ENCODE measurements around the gene NPVF. TPM values are rescaled to one million over a fixed set of nuclear protein-coding genes. Genes with fewer than 3 reads are reported as not detected.

NPVF gene
- total and polyA plus RNA-seq, 4 donors, result 0.17 TPM; not detected in 3

DNA sequence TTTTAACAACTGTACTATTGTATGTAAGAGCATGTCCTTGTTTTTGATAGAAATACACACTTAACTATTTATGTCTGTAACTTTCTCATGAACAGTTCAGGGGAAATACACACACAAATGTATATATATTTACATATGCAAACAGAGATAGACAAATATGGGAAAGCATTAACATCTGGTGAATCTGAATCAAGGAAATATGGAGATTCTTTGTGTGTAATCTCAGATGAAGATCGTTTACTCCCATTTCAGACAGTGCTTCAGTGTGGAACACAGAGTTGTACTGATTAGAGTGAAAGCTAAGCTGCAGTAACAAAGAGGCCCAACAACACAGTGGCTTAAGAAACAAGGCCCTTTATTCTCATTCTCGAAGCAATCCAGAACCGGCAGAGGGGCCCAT lies 26.3 kb upstream of the NPVF start:
- no peak for DNase-seq (ENCODE audit: low read depth in 4 of 6, low spot score in 6 of 6)
- Histone ChIP-seq H3K27ac (ENCODE audit: low read depth, low read length) (no peak overlapping the region), H3K4me3 (ENCODE audit: low read depth, low read length) (no peak overlapping the region), H3K27me3 (ENCODE audit: control insufficient read depth, insufficient read depth, low read length) (no peaks in the 10 kb centered on the region), H3K4me1 (ENCODE audit: control insufficient read depth, insufficient read depth, low read length) (peaks cover 7% of the 10 kb centered on the region), H3K9me3 (ENCODE audit: control insufficient read depth, insufficient read depth, low read length) (no peaks in the 10 kb centered on the region), H3K36me3 (ENCODE audit: control insufficient read depth, insufficient read depth, low read length) (no peaks in the 10 kb centered on the region)
- 100% methylated on average over 2 of the region's 3 CpGs for WGBS (ENCODE audit: insufficient coverage)

- WGBS (ENCODE audit: insufficient coverage), result 86% methylated on average over 1 of the region's 1 CpG
- H3K9me3 ChIP-seq (ENCODE audit: control insufficient read depth, insufficient read depth, low read length), result no peaks in the 10 kb centered on the region
- H3K27me3 ChIP-seq (ENCODE audit: control insufficient read depth, insufficient read depth, low read length), result no peaks in the 10 kb centered on the region
- no peak overlapping the region for H3K4me3 ChIP-seq (ENCODE audit: low read depth, low read length)
- DNase-seq (ENCODE audit: low read depth in 4 of 6, low spot score in 6 of 6), result no peak
- no peak overlapping the region for H3K27ac ChIP-seq (ENCODE audit: low read depth, low read length)
- no peaks in the 10 kb centered on the region for H3K36me3 ChIP-seq (ENCODE audit: control insufficient read depth, insufficient read depth, low read length)
- peaks cover 3% of the 10 kb centered on the region for H3K4me1 ChIP-seq (ENCODE audit: control insufficient read depth, insufficient read depth, low read length)
Observed at GRCh38 chr7:25253714-25254113, 25.4 kb upstream of the NPVF start.

- WGBS (ENCODE audit: insufficient coverage), result 94% methylated on average over 2 of the region's 3 CpGs
- Histone ChIP-seq H3K4me1 (ENCODE audit: control insufficient read depth, insufficient read depth, low read length) (no peaks in the 10 kb centered on the region), H3K36me3 (ENCODE audit: control insufficient read depth, insufficient read depth, low read length) (no peaks in the 10 kb centered on the region), H3K9me3 (ENCODE audit: control insufficient read depth, insufficient read depth, low read length) (no peaks in the 10 kb centered on the region), H3K27ac (ENCODE audit: low read depth, low read length) (no peak overlapping the region), H3K27me3 (ENCODE audit: control insufficient read depth, insufficient read depth, low read length) (no peaks in the 10 kb centered on the region), H3K4me3 (ENCODE audit: low read depth, low read length) (no peak overlapping the region)
- no peak for DNase-seq (ENCODE audit: low read depth in 4 of 6, low spot score in 6 of 6)
Observed at GRCh38 chr7:25250386-25250785, 22.1 kb upstream of the NPVF start.

- no peaks in the 10 kb centered on the region for H3K4me1 ChIP-seq (ENCODE audit: control insufficient read depth, insufficient read depth, low read length)
- no peaks in the 10 kb centered on the region for H3K9me3 ChIP-seq (ENCODE audit: control insufficient read depth, insufficient read depth, low read length)
- no peaks in the 10 kb centered on the region for H3K27me3 ChIP-seq (ENCODE audit: control insufficient read depth, insufficient read depth, low read length)
- H3K27ac ChIP-seq (ENCODE audit: low read depth, low read length), result no peak overlapping the region
- DNase-seq (ENCODE audit: low read depth in 4 of 6, low spot score in 6 of 6), result no peak
- WGBS (ENCODE audit: insufficient coverage), result 89% methylated on average over 2 of the region's 3 CpGs
- no peaks in the 10 kb centered on the region for H3K36me3 ChIP-seq (ENCODE audit: control insufficient read depth, insufficient read depth, low read length)
- no peak overlapping the region for H3K4me3 ChIP-seq (ENCODE audit: low read depth, low read length)
Observed at GRCh38 chr7:25249772-25250171, 21.5 kb upstream of the NPVF start.

DNA sequence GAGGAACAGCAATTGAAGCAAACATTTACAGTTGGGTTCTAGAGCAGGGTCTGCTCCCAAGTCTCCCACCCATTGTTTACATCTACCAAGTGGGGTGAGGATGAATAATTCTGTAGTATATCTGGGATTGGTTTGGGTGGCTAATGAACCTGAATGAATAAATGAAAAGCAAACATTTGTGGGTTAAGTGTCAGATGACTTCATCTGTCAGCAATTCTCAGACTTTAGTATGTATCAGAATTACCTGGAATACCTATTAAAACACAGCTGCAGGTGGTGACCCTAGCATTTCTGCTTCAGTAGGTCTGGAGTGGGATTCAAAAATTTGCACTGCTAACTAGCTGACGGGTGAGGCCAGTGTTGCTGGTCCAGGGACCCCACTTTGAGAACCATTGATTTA lies 18.0 kb upstream of the NPVF start:
- DNase-seq (ENCODE audit: low read depth in 4 of 6, low spot score in 6 of 6), result no peak
- 80% methylated on average over 1 of the region's 1 CpG for WGBS (ENCODE audit: insufficient coverage)
- no peak overlapping the region for H3K4me3 ChIP-seq (ENCODE audit: low read depth, low read length)

GRCh38 chr7:25244254-25245033 lies 16.2 kb upstream of the NPVF start:
- 43% methylated on average over 2 of the region's 3 CpGs for WGBS (ENCODE audit: insufficient coverage)
- Histone ChIP-seq H3K4me1 (ENCODE audit: control insufficient read depth, insufficient read depth, low read length) (no peaks in the 10 kb centered on the region), H3K4me3 (ENCODE audit: low read depth, low read length) (no peak overlapping the region), H3K36me3 (ENCODE audit: control insufficient read depth, insufficient read depth, low read length) (no peaks in the 10 kb centered on the region), H3K27ac (ENCODE audit: low read depth, low read length) (peak overlapping the region; percentile 54), H3K9me3 (ENCODE audit: control insufficient read depth, insufficient read depth, low read length) (no peaks in the 10 kb centered on the region), H3K27me3 (ENCODE audit: control insufficient read depth, insufficient read depth, low read length) (no peaks in the 10 kb centered on the region)
- peak in 1 of 6 donors; percentile 45 for DNase-seq (ENCODE audit: low read depth in 4 of 6, low spot score in 6 of 6)

More for the DNA sequence above, 18.0 kb upstream of the NPVF start:
- Histone ChIP-seq H3K36me3 (ENCODE audit: control insufficient read depth, insufficient read depth, low read length) (no peaks in the 10 kb centered on the region), H3K27me3 (ENCODE audit: control insufficient read depth, insufficient read depth, low read length) (no peaks in the 10 kb centered on the region), H3K9me3 (ENCODE audit: control insufficient read depth, insufficient read depth, low read length) (no peaks in the 10 kb centered on the region), H3K27ac (ENCODE audit: low read depth, low read length) (no peak overlapping the region), H3K4me1 (ENCODE audit: control insufficient read depth, insufficient read depth, low read length) (no peaks in the 10 kb centered on the region)

DNA sequence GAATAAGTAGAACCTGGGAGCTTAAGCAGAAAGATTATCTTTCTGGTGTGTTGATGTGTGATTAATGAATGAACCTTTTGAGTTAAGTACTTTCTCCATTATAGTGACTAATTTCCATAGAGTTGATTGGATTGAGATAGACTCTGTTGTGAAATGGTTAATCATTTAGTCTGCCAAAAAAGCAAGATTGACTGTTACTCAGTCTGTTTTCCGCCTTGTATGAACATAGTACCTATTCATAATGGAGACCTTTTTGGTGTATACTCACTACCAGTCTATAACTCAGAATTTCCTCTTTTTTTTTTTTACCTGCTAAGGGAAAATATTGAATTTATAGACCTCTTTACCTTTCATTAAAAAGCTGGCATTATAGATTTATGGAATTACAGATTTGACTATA lies 14.4 kb upstream of the NPVF start:
- no peak overlapping the region for H3K4me3 ChIP-seq (ENCODE audit: low read depth, low read length)
- H3K36me3 ChIP-seq (ENCODE audit: control insufficient read depth, insufficient read depth, low read length), result no peaks in the 10 kb centered on the region
- H3K9me3 ChIP-seq (ENCODE audit: control insufficient read depth, insufficient read depth, low read length), result no peaks in the 10 kb centered on the region
- H3K27ac ChIP-seq (ENCODE audit: low read depth, low read length), result no peak overlapping the region
- no peaks in the 10 kb centered on the region for H3K27me3 ChIP-seq (ENCODE audit: control insufficient read depth, insufficient read depth, low read length)
- no peaks in the 10 kb centered on the region for H3K4me1 ChIP-seq (ENCODE audit: control insufficient read depth, insufficient read depth, low read length)
- no peak for DNase-seq (ENCODE audit: low read depth in 4 of 6, low spot score in 6 of 6)
- WGBS (ENCODE audit: insufficient coverage), result no CpG with 5 or more reads among the region's 1 CpG

GRCh38 chr7:25240896-25241295 lies 12.6 kb upstream of the NPVF start:
- Histone ChIP-seq H3K4me1 (ENCODE audit: control insufficient read depth, insufficient read depth, low read length) (no peaks in the 10 kb centered on the region), H3K27me3 (ENCODE audit: control insufficient read depth, insufficient read depth, low read length) (no peaks in the 10 kb centered on the region), H3K4me3 (ENCODE audit: low read depth, low read length) (no peak overlapping the region), H3K9me3 (ENCODE audit: control insufficient read depth, insufficient read depth, low read length) (no peaks in the 10 kb centered on the region), H3K27ac (ENCODE audit: low read depth, low read length) (no peak overlapping the region), H3K36me3 (ENCODE audit: control insufficient read depth, insufficient read depth, low read length) (no peaks in the 10 kb centered on the region)
- no peak for DNase-seq (ENCODE audit: low read depth in 4 of 6, low spot score in 6 of 6)

DNA sequence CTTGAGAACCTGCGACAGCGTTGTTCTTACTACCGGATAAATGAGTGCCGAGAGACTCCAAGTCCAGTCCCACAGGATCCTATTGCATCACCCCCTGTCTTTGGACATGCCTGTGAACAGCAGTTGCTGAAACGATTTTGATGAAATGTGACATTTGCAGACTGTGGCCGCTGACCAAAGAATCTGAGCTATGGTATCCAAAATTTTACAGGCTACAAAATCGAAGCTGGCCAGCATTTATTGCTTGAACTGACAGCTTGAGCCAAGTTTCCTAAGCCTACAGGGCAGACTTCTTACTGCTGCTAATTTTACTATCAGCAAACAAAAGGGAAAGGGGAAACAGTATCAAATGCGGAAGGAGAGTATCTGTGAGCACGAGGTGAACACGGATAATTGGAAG lies 12.1 kb upstream of the NPVF start:
- no peaks in the 10 kb centered on the region for H3K9me3 ChIP-seq (ENCODE audit: control insufficient read depth, insufficient read depth, low read length)
- no peaks in the 10 kb centered on the region for H3K36me3 ChIP-seq (ENCODE audit: control insufficient read depth, insufficient read depth, low read length)
- DNase-seq (ENCODE audit: low read depth in 4 of 6, low spot score in 6 of 6), result peak in 1 of 6 donors; percentile 37
- H3K27ac ChIP-seq (ENCODE audit: low read depth, low read length), result no peak overlapping the region
- no peaks in the 10 kb centered on the region for H3K27me3 ChIP-seq (ENCODE audit: control insufficient read depth, insufficient read depth, low read length)
- no peak overlapping the region for H3K4me3 ChIP-seq (ENCODE audit: low read depth, low read length)
- WGBS (ENCODE audit: insufficient coverage), result 79% methylated on average over 9 of the region's 10 CpGs
- no peaks in the 10 kb centered on the region for H3K4me1 ChIP-seq (ENCODE audit: control insufficient read depth, insufficient read depth, low read length)

DNA sequence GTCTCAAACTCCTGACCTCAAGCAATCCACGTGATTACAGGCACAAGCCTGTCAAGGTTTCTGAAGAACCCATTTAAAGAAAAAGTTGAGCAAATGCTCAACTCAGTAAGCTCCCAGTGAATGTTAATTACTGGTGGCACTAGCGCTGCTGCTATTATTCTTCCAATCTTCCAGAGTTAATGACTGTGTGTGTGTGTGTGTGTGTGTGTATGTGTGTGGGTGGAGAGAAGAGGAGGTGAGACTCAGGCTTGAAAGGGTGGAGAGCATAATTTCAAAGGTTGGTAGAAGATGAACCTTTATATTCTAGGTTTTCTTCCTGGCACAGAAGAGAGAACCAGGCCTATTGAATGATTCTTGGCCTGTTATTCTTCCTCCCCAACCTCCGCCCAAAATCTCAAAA lies 11.6 kb upstream of the NPVF start:
- Histone ChIP-seq H3K36me3 (ENCODE audit: control insufficient read depth, insufficient read depth, low read length) (no peaks in the 10 kb centered on the region), H3K27me3 (ENCODE audit: control insufficient read depth, insufficient read depth, low read length) (no peaks in the 10 kb centered on the region), H3K27ac (ENCODE audit: low read depth, low read length) (no peak overlapping the region), H3K4me3 (ENCODE audit: low read depth, low read length) (no peak overlapping the region), H3K4me1 (ENCODE audit: control insufficient read depth, insufficient read depth, low read length) (no peaks in the 10 kb centered on the region), H3K9me3 (ENCODE audit: control insufficient read depth, insufficient read depth, low read length) (no peaks in the 10 kb centered on the region)
- 67% methylated on average over 1 of the region's 3 CpGs for WGBS (ENCODE audit: insufficient coverage)
- DNase-seq (ENCODE audit: low read depth in 4 of 6, low spot score in 6 of 6), result no peak

All from spinal cord (tissue), 10 donors.